Activated naive CD4-positive, alpha-beta T cell treated with anti-CD3 and anti-CD28 coated beads, Interleukin-2, amount 10 ng/mL, durations not matched to agents 7 days and 5 days (primary cell): ENCODE measurements around the gene KANSL1.

Source experiments
- CTCF ChIA-PET: fragments of 350-600 bp; sonication (Branson Sonifier 250); formaldehyde crosslinking; loops from one replicate; lab custom pipeline; 2021; ENCODE audit warnings: antibody characterized with exemption; lab: Charles Lee
- DNase-seq: peaks from one replicate; pipeline ENCODE4 v3.0.0-alpha.2; 2020
- H3K27ac Mint-ChIP-seq: one replicate; pipeline ENCODE4 v1.8.0; 2021; ENCODE audit warnings: mild to moderate bottlenecking, moderate library complexity, mixed read lengths
- H3K27me3 Mint-ChIP-seq: one replicate; pipeline ENCODE4 v1.8.0; 2021; ENCODE audit warnings: mild to moderate bottlenecking, mixed read lengths
- H3K36me3 Mint-ChIP-seq: one replicate; pipeline ENCODE4 v1.8.0; 2021; ENCODE audit warnings: mixed read lengths
- H3K4me1 Mint-ChIP-seq: one replicate; pipeline ENCODE4 v1.8.0; 2021; ENCODE audit warnings: mixed read lengths
- H3K4me3 Mint-ChIP-seq: one replicate; pipeline ENCODE4 v1.8.0; 2021; ENCODE audit warnings: mild to moderate bottlenecking, moderate library complexity, mixed read lengths
- H3K9me3 Mint-ChIP-seq: one replicate; pipeline ENCODE4 v1.8.0; 2021; ENCODE audit warnings: mixed read lengths

KANSL1 gene

DNA sequence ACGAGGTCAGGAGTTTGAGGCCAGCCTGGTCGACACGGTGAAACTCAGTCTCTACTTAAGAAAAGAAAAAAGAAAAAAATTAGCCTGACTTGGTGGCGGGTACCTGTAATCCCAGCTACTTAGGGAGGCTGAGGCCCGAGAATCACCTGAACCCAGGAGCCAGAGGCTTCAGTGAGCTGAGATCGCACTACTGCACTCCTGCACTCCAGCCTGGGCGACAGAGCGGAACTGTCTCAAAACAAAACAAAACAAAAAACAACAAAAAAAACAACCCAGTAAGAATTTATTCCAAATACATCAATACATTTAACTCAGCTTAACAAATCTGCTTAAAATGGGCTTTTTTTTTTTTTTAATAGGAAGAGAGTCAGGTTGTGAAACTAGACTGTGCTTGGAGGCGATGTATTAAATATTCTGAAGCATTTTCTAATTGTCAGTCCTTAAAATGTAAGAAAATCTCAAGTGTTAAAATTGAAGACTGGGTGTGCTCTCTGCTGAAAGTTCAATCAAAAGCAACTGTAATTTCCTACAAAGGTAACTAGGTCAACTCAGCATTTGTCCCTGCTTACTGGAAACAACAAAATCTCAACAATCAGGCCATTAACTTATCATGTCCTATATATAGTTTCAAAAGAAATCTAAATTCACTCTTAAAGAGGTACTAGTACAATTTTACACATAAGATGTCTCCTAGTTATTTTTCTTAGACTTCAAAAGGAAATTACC is 23.2 kb downstream of the KANSL1 start:
- H3K4me1 Mint-ChIP-seq, result peaks cover 51% of the 10 kb centered on the region

GRCh38 chr17:46167826-46168569 is 25.2 kb downstream of the KANSL1 start:
- CTCF ChIA-PET, result interaction anchor here (0.7 to 1.0 kb wide), 2 partner anchors 22 to 25 kb away, joined by 3 read pairs; partner anchors contain the start of gene KANSL1
- no peak for DNase-seq
- H3K27me3 Mint-ChIP-seq, result no peaks in the 10 kb centered on the region
- no peak overlapping the region for H3K27ac Mint-ChIP-seq
- H3K9me3 Mint-ChIP-seq, result no peaks in the 10 kb centered on the region
- H3K4me1 Mint-ChIP-seq, result peaks cover 60% of the 10 kb centered on the region
- H3K4me3 Mint-ChIP-seq, result no peak overlapping the region
- H3K36me3 Mint-ChIP-seq, result peaks cover 56% of the 10 kb centered on the region

More for the DNA sequence above, 23.2 kb downstream of the KANSL1 start:
- no peak overlapping the region for H3K27ac Mint-ChIP-seq
- H3K9me3 Mint-ChIP-seq, result no peaks in the 10 kb centered on the region
- H3K4me3 Mint-ChIP-seq, result no peak overlapping the region
- no peaks in the 10 kb centered on the region for H3K27me3 Mint-ChIP-seq
- DNase-seq, result no peak
- peaks cover 51% of the 10 kb centered on the region for H3K36me3 Mint-ChIP-seq
- CTCF ChIA-PET, result interaction anchor here (0.6 to 1.2 kb wide), 2 partner anchors 13 to 152 kb away, joined by 3 to 4 read pairs; no protein-coding TSS in a partner anchor

DNA sequence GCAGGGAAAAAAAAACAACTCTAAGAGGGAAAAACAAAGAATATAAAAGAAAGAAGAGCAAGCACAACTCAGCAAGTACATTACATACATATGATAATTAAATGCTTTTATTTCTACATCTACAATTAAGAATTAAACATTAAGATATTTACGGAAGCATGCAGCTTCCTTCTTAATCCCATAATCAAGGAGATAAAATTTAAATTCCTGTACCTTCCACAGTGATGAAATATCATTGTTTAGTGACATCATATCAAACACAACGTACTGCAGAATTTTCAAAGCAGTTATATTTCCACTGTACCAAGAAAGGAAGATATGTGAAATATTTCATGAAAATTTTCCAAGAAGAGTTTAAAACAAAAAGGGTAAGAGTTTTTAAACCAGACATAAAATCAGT is 26.0 kb downstream of the KANSL1 start:
- DNase-seq, result no peak
- CTCF ChIA-PET, result interaction anchor here (0.7 kb wide), 1 partner anchor 22 kb away, joined by 3 read pairs; no protein-coding TSS in a partner anchor
- H3K9me3 Mint-ChIP-seq, result no peaks in the 10 kb centered on the region
- no peak overlapping the region for H3K27ac Mint-ChIP-seq
- H3K4me1 Mint-ChIP-seq, result peaks cover 62% of the 10 kb centered on the region
- H3K4me3 Mint-ChIP-seq, result no peak overlapping the region
- peaks cover 57% of the 10 kb centered on the region for H3K36me3 Mint-ChIP-seq
- no peaks in the 10 kb centered on the region for H3K27me3 Mint-ChIP-seq

GRCh38 chr17:46166692-46167249 is 26.5 kb downstream of the KANSL1 start:
- no peaks in the 10 kb centered on the region for H3K9me3 Mint-ChIP-seq
- peaks cover 60% of the 10 kb centered on the region for H3K4me1 Mint-ChIP-seq
- no peak for DNase-seq
- no peak overlapping the region for H3K4me3 Mint-ChIP-seq
- no peak overlapping the region for H3K27ac Mint-ChIP-seq
- H3K36me3 Mint-ChIP-seq, result peaks cover 56% of the 10 kb centered on the region
- H3K27me3 Mint-ChIP-seq, result no peaks in the 10 kb centered on the region
- CTCF ChIA-PET, result no interaction called here

DNA sequence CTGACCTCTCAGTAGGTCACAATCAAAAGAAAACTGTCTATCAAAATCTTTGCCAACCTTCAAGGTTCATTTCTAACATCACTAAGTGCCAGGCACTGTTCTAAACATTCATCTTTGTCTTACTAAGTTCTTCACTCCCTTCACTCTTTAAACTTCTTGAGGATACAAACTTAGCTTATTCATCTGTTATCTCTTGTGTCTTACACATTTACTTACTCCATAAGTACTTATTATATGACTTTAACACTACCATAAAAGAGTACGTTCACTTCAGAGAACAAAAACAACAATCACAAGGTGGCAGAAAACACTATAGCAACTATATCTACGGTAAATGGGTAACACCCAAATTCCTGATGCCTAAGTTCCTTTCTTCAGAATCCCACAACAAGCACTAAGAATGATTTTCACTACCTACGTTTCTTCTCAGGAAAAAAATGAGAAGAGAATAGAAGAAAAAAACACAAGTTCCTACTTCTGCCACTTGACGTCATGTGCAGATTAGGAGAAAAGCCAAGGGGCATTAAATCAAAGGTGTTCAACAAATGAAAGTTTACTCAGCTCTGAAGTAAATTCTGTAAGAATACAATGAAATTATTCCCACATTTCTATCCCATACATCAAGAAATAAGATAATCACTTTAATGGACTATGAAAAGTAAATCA is 29.2 kb downstream of the KANSL1 start:
- H3K9me3 Mint-ChIP-seq, result no peaks in the 10 kb centered on the region
- peaks cover 43% of the 10 kb centered on the region for H3K36me3 Mint-ChIP-seq
- peaks cover 55% of the 10 kb centered on the region for H3K4me1 Mint-ChIP-seq
- no peaks in the 10 kb centered on the region for H3K27me3 Mint-ChIP-seq
- H3K4me3 Mint-ChIP-seq, result no peak overlapping the region
- H3K27ac Mint-ChIP-seq, result no peak overlapping the region
- CTCF ChIA-PET, result interaction anchor here (0.9 kb wide), 1 partner anchor 29 kb away, joined by 3 read pairs; the partner anchor contains the start of gene KANSL1
- DNase-seq, result no peak

GRCh38 chr17:46163316-46163715 is 29.9 kb downstream of the KANSL1 start:
- H3K4me3 Mint-ChIP-seq, result no peak overlapping the region
- no peak for DNase-seq
- no peaks in the 10 kb centered on the region for H3K27me3 Mint-ChIP-seq
- CTCF ChIA-PET, result interaction anchor here (0.9 kb wide), 1 partner anchor 29 kb away, joined by 3 read pairs; the partner anchor contains the start of gene KANSL1
- peaks cover 60% of the 10 kb centered on the region for H3K4me1 Mint-ChIP-seq
- H3K36me3 Mint-ChIP-seq, result peaks cover 45% of the 10 kb centered on the region
- H3K9me3 Mint-ChIP-seq, result no peaks in the 10 kb centered on the region
- no peak overlapping the region for H3K27ac Mint-ChIP-seq

DNA sequence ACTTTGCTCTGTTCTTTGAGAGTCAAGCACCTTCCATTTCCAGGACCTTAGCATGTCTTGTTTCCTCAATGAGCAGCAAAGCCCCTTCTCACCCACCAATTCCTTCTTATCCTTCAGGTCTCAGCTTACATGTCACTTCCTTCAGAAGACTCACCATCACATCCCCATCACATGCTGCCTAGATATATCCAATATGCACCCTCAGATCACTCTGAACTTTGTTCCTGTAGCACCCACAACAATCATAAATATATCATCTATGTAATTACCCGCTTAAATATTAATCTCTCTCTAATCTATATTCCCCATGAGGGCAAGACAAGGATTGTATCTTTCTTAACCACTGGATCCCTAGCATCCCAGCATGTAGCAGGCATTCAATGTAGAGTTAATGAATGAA is 30.4 kb downstream of the KANSL1 start:
- Mint-ChIP-seq H3K36me3 (peaks cover 42% of the 10 kb centered on the region), H3K4me1 (peaks cover 59% of the 10 kb centered on the region), H3K9me3 (no peaks in the 10 kb centered on the region), H3K27me3 (no peaks in the 10 kb centered on the region), H3K27ac (no peak overlapping the region), H3K4me3 (no peak overlapping the region)
- DNase-seq, result no peak
- CTCF ChIA-PET, result no interaction called here

- no peak for DNase-seq
- H3K36me3 Mint-ChIP-seq, result peaks cover 39% of the 10 kb centered on the region
- H3K4me1 Mint-ChIP-seq, result peaks cover 77% of the 10 kb centered on the region
- H3K4me3 Mint-ChIP-seq, result no peak overlapping the region
- no peak overlapping the region for H3K27ac Mint-ChIP-seq
- CTCF ChIA-PET, result interaction anchor here (1.0 kb wide), 1 partner anchor 116 kb away, joined by 3 read pairs; no protein-coding TSS in a partner anchor
- no peaks in the 10 kb centered on the region for H3K27me3 Mint-ChIP-seq
- no peaks in the 10 kb centered on the region for H3K9me3 Mint-ChIP-seq
Observed at GRCh38 chr17:46160169-46160568, 33.1 kb downstream of the KANSL1 start.

DNA sequence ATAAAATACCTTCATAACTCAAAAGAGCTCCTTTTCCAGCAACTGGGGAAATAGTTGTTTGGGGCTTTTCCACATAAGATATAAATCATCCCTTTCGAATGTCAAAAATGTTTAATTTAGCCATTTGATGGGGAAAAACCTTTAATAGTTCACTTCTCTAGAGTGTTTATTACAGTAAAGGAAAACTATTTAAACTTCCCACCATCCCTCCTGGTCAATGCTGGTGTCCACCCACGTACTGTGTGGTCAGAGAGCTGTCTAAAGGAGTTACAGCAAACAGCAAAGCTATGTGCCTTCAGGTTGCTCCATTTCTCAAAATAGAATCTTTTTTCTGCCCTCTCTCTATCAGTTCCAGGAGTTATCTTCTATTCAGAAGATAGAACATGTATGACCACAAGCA is 33.5 kb downstream of the KANSL1 start:
- Mint-ChIP-seq H3K4me3 (no peak overlapping the region), H3K4me1 (peaks cover 78% of the 10 kb centered on the region), H3K27me3 (no peaks in the 10 kb centered on the region)

GRCh38 chr17:46158323-46159296 is 34.6 kb downstream of the KANSL1 start:
- Mint-ChIP-seq H3K27me3 (no peaks in the 10 kb centered on the region), H3K36me3 (peaks cover 31% of the 10 kb centered on the region), H3K9me3 (no peaks in the 10 kb centered on the region), H3K4me3 (no peak overlapping the region), H3K27ac (no peak overlapping the region), H3K4me1 (peaks cover 78% of the 10 kb centered on the region)
- CTCF ChIA-PET, result interaction anchor here (1.1 kb wide), 1 partner anchor 13 kb away, joined by 3 read pairs; no protein-coding TSS in a partner anchor
- no peak for DNase-seq

More for the DNA sequence above, 33.5 kb downstream of the KANSL1 start:
- DNase-seq, result no peak
- Mint-ChIP-seq H3K27ac (no peak overlapping the region), H3K9me3 (no peaks in the 10 kb centered on the region), H3K36me3 (peaks cover 37% of the 10 kb centered on the region)
- CTCF ChIA-PET, result no interaction called here

- peaks cover 28% of the 10 kb centered on the region for H3K36me3 Mint-ChIP-seq
- no peak for DNase-seq
- H3K4me3 Mint-ChIP-seq, result no peak overlapping the region
- CTCF ChIA-PET, result interaction anchor here (0.8 to 1.6 kb wide), 3 partner anchors 13 to 30 kb away, joined by 4 to 9 read pairs (median 4); no protein-coding TSS in a partner anchor
- H3K27ac Mint-ChIP-seq, result peak overlapping the region; percentile 50
- H3K27me3 Mint-ChIP-seq, result no peaks in the 10 kb centered on the region
- H3K9me3 Mint-ChIP-seq, result no peaks in the 10 kb centered on the region
- H3K4me1 Mint-ChIP-seq, result peaks cover 76% of the 10 kb centered on the region
Observed at GRCh38 chr17:46157443-46158062, 35.7 kb downstream of the KANSL1 start.

DNA sequence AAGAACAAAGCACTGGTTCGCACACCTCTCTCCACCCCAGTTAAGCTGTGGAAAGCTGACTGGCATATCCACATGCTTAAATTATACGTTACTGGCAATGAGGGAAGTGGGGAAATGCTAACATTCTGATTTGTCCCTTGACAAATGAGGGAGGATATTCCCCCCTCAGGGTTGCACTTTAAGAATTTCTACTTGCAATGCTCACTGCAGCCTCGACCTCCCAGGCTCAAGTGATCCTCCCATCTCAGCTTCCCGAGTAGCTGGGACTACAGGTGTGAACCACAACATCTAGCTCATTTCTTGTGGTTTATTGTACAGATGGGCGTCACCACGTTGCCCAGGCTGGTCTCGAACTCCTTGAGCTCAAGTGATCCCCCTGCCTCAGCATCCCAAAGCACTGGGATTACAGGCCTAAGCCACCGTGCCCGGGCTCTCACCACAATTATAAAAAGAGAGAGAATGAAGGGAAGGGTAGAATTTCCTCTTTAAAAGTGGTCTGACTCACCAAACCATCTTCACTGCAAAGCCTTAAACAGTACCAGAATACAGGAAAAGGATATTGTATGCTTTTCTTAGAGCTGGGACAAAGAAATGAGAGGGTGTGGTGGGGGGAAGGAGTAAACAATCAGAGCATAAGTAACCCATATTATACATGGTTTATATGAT is 38.9 kb downstream of the KANSL1 start:
- DNase-seq, result peak; percentile 44
- Mint-ChIP-seq H3K27ac (peak overlapping the region; percentile 88), H3K4me3 (peak overlapping the region; percentile 5), H3K27me3 (no peaks in the 10 kb centered on the region), H3K9me3 (no peaks in the 10 kb centered on the region), H3K4me1 (peaks cover 78% of the 10 kb centered on the region), H3K36me3 (peaks cover 29% of the 10 kb centered on the region)
- CTCF ChIA-PET, result interaction anchor here (0.6 to 1.4 kb wide), 2 partner anchors 39 to 847 kb away, joined by 3 read pairs; no protein-coding TSS in a partner anchor
